Erythroblast (primary cell): Measurements from ENCODE around the gene UBR1.
"Not testable (repeated sequence)": the region's sequence is repeated elsewhere in the genome, so short reads cannot be mapped to it uniquely, and the experiment has no call there.

ENCODE experiments used
- DNase-seq, 2 experiments: peaks; one replicate each; lab custom pipeline; 2025; lab: John Stamatoyannopoulos, UW
- GATA1 ChIP-seq: IDR thresholded peaks from 2 replicates; pipeline ENCODE4 v1.6.1; 2011; ENCODE audit warnings: low read depth, mild to moderate bottlenecking, control low read depth, low read length, moderate library complexity
- POLR2A ChIP-seq: IDR thresholded peaks from 2 replicates; pipeline ENCODE4 v1.6.1; 2011; ENCODE audit warnings: mild to moderate bottlenecking, low read length

The UBR1 gene

DNA sequence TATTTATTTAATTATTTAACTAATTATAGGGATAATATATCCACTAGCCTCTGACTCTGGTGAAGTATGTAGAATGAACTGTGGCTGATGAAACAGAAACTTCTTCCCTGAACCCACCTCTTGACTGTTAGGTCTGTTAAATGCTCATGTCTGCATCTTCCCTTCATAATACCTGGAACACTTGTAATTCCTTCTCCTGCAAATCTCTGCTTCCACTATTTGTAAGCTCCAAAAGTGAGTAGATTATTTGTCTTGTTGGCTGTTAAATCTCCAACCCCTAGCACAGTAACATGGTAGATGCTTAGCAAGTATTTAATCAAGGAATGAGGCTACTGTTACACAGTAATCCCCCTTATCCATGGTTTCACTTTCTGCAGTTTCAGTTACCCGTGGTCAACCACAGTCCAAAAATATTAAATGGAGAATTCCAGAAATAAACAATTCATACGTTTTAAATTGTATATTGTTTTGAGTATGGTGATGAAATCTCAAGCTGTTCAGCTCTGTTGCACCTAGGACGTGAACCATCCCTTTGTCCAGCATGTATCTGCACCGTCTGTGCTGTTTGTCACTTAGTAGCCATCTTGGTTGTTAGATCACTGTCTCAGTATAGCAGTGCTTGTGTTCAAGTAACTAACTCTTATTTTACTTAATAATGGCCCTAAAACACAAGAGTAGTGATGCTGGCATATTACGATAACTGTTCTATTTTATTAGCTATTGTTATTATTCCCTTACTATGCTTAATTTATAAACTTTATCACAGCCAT, 190.9 kb downstream of the UBR1 start:
- TF ChIP-seq GATA1 (no peak), POLR2A (no peak)

GRCh38 chr15:42911058-42911592, 194.7 kb downstream of the UBR1 start:
- no peak for DNase-seq
- TF ChIP-seq GATA1 (no peak), POLR2A (no peak)

More for the DNA sequence above, 190.9 kb downstream of the UBR1 start:
- DNase-seq: peak; percentile 15 to 17

DNA sequence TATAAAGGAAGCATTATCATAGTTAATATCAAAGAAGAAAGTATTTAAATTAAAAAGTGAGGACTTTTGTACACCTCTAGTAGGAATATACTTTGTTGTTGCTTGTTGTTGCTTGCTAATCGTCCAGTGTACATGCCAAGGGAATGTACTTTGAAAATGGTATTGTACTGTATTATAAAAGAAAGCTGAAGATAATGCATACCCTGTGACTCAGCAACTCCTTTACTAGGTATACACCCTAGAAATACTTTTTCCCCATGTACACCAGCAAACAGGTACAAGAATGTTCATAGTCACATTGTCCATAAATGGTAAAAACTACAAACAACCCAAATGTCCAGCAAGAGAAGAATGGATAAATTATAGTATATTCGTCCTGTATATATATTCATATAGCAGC, 197.3 kb downstream of the UBR1 start:
- no peak for TF ChIP-seq POLR2A
- no peak for TF ChIP-seq GATA1
- DNase-seq: no peak

- TF ChIP-seq GATA1 (no peak), POLR2A (no peak)
- peak; percentile 14 to 26 for DNase-seq
Measured at GRCh38 chr15:42903388-42904324, 202.2 kb downstream of the UBR1 start.

DNA sequence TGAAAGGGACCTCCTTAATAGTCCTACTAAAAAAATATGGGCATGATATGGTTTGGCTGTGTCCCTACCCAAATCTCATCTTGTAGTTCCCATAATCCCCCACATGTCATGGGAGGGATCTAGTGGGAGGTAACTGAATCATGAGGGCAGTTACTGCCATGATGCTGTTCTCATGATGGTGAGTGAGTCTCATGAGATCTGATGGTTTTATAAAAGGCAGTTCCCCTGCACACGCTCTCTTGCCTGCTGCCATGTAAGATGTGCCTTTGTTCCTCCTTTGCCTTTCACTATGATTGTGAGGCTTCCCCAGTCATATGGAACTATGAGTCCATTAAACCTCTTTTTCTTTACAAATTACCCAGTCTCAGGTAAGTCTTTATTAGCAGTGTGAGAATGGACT, 211.9 kb downstream of the UBR1 start:
- DNase-seq: not testable (repeated sequence)
